Measurements from ENCODE around the gene LRRTM4.

Gene LRRTM4

GRCh38 chr2:77521931-77522470 lies at the start of gene LRRTM4:
Gene LRRTM4 (minus strand): TSS chr2:77522376.
- peak; percentile 94 for DNase-seq

DNA sequence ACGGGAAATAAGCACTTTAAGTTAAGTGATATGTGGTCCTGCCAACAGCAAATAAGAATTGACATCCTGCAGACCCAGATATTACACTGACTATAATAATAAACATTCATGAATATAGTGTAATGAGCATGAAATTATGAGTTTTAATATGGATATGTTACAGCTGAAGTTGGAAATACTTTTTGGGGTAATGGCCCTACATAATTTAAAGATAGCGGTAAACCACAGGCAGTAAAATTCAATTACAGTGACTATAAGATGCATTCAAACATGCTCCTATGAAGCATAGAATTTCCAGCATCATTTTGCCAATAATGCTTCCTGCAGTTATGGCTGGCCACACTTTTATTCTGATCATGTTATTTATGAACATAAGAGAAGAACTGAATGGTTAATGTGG lies 49.4 kb upstream of the LRRTM4 start:
- no peak for DNase-seq

DNA sequence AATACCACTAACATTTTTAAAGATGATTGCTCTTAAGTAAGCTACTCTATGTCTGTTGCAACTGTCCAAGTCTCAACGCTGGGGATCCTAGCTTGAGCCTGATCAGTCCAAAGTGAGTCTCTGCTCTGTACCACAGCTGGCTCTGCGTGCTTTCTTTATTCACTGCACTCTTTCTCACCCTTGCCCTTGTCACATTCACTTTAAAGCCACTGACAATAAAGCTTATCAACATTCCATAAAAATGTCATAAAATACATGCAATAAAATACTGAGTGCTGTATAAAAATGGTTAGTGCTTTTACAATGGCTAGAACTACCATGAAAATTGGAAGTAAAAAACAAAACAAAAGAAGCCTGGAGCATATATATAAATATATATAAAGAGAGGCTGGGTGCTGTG lies 45.5 kb upstream of the LRRTM4 start:
- DNase-seq = no peak

DNA sequence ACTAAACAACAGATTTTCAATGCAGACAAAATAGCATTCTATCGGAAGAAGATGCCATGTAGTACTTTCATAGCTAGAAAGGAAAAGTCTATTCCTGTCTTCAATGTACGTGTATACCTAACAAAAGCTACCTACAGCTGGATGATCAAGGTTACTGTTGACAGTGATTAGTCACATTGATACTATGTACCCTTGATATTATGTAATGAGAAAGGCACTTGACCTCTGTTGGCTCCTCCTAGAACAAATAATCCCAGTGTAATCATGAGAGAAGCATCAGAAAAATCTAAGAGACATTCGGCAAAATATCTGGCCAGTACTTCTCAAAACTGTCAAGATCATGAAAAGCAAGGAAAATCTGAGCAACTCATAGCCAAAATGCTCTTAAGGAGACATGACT lies 44.4 kb upstream of the LRRTM4 start:
- DNase-seq = no peak

DNA sequence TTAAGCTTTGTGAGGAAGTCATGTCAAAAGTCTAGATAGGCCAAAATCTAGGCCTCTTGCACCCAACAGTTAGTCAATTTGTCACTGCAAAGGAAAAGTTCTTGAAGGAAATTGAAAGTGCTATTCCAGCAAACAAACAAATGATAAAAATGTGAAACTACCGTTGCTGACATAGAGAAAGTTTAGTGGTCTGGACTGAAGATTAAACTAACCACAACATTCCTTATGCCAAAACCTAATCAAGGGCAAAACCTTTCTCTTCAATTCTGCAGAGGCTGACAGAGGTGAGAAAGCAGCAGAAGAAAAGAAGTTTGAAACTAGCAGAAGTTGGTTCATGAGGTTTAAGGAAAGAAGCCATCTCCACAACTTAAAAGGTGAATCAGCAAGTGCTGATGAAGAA lies 44.0 kb upstream of the LRRTM4 start:
- no peak for DNase-seq

DNA sequence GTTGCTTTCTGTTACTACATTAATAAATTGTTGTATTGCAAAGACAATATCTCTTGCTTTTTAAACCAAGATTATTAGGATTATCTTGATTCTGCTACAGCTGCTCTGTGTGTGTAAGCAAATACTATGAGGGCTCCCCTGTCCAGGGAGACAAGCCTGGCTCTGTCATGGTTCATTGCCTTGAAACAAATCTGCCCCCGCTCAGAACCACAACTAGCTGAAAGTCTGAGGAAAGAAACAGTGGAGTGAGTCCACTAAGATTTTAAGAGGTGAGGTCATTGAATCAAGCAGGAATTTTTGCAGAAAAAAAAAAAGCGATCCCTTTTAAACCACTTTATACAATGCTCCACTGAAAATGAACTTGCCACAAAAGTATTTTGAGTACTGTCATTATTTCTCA lies 30.8 kb upstream of the LRRTM4 start:
- DNase-seq = peak; percentile 38

DNA sequence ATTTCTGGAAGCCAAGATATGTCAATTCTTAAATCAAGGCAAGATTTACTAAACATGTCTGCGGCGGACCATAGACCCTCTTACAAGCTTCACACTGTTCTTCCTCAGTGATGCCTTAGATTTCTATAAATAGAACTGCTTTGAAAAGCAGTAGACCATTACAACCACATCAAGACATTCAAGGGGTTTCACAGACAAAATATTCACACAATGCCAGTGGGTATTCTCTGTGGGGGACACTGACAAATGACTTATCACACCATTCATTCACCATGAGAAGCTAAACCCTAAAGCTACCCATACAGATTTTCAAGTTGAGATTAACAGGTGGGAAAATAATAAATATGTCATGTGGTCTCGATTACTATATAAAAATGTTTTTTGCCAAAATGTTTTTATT lies 15.9 kb upstream of the LRRTM4 start:
- DNase-seq = no peak

DNA sequence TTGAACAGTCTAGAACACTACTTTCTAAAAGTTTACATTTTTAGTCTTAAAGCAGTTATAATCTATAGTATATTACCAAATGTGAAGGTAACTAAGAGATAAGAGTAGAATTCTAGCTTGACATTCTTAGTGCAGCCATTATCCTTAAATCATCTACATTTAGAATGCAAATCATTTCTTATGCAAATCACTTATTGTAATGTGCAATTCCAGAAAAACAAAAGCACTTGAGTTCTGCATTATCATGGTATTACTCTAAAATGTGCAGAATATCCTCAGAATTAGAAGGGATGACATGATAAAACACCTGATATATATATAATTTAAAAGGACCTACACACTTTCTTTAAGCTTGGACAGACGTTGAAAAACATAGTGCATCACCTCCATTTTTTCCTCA lies 712 bp upstream of the LRRTM4 start:
- DNase-seq = no peak

GRCh38 chr2:77521548-77521891 lies 656 bp downstream of the LRRTM4 start:
- DNase-seq = no peak

GRCh38 chr2:77520641-77521547 lies 1.3 kb downstream of the LRRTM4 start:
- peak; percentile 82 for DNase-seq

- DNase-seq = peak; percentile 83
These were observed 2.2 kb downstream of the LRRTM4 start for GRCh38 chr2:77519888-77520506.

GRCh38 chr2:77519164-77519887 lies 2.9 kb downstream of the LRRTM4 start:
- DNase-seq = peak; percentile 84

DNA sequence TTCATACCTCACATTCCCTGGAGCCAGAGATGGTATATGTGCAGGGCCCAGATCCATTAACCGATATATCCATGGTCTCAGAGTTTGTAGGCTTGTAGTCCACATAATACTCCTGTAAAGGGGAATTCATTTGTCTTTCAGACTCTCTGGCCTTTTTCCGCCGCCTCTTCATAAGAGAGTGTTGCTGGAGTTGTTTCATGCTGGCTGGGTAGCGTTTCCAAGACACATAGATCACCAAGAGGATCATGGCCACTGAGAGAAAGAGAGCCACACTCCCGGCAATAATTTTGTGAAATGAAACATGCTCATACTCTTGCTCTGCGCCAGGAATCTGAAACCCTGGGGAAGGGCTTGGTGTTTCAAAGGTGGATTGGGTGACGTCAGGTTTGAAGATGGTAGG lies 3.9 kb downstream of the LRRTM4 start:
- peak; percentile 83 for DNase-seq

GRCh38 chr2:77513191-77513590 lies 9.0 kb downstream of the LRRTM4 start:
- DNase-seq = peak; percentile 69

DNA sequence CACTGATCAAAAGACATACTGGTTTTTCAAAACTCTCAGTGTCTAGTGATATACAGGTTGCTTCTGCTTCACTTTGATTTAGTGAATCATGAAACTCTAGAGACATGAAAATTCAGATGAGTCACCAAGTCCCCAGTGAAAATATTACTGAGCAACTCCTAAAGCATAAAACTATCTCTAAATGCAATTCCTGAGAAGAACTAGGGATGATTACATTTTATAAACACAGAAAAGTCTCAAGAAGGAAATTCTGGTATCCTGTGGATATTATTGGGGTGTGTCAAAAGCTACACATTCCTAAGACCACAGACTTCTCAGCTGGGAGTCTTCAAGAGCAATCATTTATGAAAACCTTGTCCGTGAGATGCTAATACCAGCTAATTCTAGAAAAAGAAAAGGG lies 9.7 kb downstream of the LRRTM4 start:
- peak; percentile 69 for DNase-seq

DNA sequence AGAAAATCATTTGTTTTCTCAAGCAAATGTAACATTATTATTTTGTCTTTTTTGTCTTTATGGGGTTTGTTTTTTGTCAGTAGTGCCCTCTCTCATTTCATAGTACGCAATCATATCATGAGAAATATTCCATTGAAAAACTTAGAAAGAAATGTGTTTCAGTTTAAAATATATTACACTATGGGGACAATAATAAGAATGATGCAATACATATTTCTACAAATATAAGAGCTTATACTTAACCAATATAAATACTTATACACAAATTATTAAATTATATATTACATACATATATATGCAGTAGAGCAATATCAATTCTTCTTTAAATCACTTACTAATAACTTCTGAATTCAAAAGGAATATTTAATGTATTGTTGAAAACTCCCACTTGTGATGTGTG lies 13.7 kb downstream of the LRRTM4 start:
- no peak for DNase-seq

DNA sequence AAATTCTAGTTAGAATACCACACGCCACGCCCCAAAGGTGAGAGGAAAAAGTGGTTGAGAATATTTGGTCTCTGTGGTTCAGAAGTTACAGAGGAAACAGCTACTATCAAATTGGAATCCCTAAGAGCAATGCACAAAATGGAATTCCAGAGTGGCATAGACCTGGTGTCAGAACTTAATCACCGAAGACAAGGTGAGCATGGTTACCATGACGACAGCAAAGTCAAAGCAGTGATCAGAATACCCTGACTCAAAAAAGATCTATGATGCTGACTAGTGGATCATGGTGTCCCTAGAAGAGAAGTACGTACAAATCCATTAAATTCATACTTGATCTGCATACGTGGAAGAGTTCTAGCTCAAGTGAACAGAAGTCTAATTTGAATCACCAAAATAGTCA lies 14.5 kb downstream of the LRRTM4 start:
- DNase-seq = no peak

- DNase-seq = no peak
These were observed 34.0 kb downstream of the LRRTM4 start for GRCh38 chr2:77488141-77488540.

DNA sequence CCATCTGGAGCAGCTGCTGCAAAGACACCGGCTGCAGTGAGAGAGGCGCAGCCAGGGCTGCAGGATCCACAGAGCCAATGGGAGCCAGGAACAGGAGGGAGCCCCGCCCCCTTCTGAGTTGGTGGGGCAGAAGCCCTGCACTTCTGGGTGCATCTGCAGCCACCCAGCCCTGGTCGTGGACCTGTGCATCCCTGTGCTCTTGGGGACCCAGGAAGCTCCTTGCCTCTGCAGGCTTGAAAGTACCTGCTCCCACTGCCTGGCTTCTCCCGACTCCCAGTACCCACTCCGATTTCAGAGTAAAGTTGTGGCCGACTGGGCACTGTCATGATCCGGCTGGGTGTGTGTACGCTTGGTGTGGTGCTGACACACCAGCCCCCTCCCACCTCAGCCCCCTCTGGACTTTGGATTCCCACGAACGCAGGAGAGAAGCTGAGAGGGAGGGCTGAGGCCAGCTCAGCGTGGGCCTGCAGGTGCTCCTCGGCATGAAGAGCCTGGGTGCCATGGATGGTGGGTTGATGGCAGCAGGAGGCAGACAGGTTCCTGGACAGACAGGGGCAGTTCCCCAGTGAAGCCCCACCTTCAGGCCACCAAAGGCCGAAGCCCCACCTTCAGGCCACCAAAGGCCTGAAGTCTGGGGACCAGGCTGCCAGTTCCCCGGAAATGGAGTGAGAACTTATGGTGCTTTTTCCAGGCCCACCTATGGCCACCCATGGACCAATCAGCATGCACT lies 34.9 kb downstream of the LRRTM4 start:
- no peak for DNase-seq

DNA sequence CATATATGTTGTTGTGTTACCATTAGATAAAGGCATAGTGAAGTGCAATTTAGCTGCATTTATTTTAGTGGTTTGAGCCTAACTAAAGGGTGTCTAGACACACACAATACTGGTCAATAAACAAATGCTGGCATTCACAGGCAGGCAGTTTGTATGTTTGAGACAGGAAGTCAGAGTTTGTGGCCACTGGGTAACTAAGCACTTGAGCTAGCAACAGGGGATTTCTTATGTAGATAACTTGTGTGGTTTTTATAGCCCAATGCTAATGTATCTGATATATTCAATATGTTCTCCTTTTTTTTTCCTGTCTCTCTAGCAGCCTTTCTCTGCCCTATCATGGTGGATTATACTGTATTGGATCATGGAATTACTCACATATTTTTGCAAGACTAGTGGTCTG lies 38.1 kb downstream of the LRRTM4 start:
- DNase-seq = no peak

DNA sequence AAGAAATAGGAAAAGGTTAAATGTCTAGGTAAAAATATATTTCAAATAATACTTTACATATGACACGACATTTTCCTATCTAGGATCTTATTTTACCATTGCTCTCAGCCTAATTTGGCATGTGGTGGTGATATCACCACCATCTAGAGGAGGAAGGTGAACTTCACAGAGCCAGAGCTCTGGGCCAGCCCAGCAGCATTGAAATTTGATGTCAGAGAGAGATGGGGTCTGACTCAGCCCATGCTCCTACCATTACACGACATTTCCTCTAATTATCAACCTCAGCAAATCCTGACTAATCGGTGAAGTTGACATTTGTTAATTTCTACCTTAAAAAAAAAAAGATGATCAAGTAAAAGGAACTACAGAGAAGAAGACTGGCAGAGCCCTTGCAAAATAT lies 42.3 kb downstream of the LRRTM4 start:
- DNase-seq = no peak

- no peak for DNase-seq
These were observed 42.8 kb downstream of the LRRTM4 start for GRCh38 chr2:77479395-77479794.

- no peak for DNase-seq
These were observed 52.1 kb downstream of the LRRTM4 start for GRCh38 chr2:77470096-77470495.
